ENCODE measurements around the gene FHDC1. TPM values are rescaled to one million over a fixed set of nuclear protein-coding genes. Genes with fewer than 3 reads are reported as not detected.

FHDC1 gene
- total RNA-seq, 1 experiment from 2014 or later, result 0.95 TPM

GRCh38 chr4:152909901-152910300 lies 26.2 kb upstream of the FHDC1 start:
- Histone ChIP-seq H3K79me2 (ENCODE audit: low read length) (no peaks in the 10 kb centered on the region), H3K27me3 (ENCODE audit: low read length) (no peaks in the 10 kb centered on the region), H3K9ac (ENCODE audit: low read length) (no peak overlapping the region), H3K4me3 (ENCODE audit: low read length) (no peak overlapping the region), H3K9me3 (ENCODE audit: low read length) (no peaks in the 10 kb centered on the region), H3K9me2 (replicated peaks; ENCODE audit: low read length) (no peaks in the 10 kb centered on the region), H3F3A (ENCODE audit: low read length, unreplicated experiment) (no peaks in the 10 kb centered on the region), H3K4me2 (ENCODE audit: low read length) (no peak overlapping the region), H3K4me1 (ENCODE audit: insufficient read depth, low read length) (no peaks in the 10 kb centered on the region), H2AFZ (ENCODE audit: low read length) (no peak overlapping the region), H3K27ac (ENCODE audit: low read length) (no peak overlapping the region), H4K20me1 (ENCODE audit: low read length) (no peaks in the 10 kb centered on the region), H3K36me3 (ENCODE audit: low read depth, low read length) (no peaks in the 10 kb centered on the region)
- intact Hi-C loops (cut with micrococcal nuclease), result no loop called here
- no TSS peak for BruUV-seq (replicated peaks)
- ChIA-PET POLR2A (ENCODE audit: unreplicated experiment) (no interaction called here), CTCF (no interaction called here)
- ATAC-seq (no peak), DNase-seq (no peak)
- TF ChIP-seq EZH2 (IDR thresholded peaks at IDR 0.05; ENCODE audit: low read length, unreplicated experiment) (no peak), EZH2phosphoT487 (IDR thresholded peaks at IDR 0.05; ENCODE audit: borderline replicate concordance, low read length) (no peak), CTCF (conservative IDR thresholded peaks at IDR 0.05; ENCODE audit: low read depth, low read length) (no peak)

- Histone ChIP-seq H4K20me1 (ENCODE audit: low read length) (no peaks in the 10 kb centered on the region), H3F3A (ENCODE audit: low read length, unreplicated experiment) (no peaks in the 10 kb centered on the region), H3K4me2 (ENCODE audit: low read length) (no peak overlapping the region), H3K27me3 (ENCODE audit: low read length) (no peaks in the 10 kb centered on the region), H3K36me3 (ENCODE audit: low read depth, low read length) (no peaks in the 10 kb centered on the region), H3K27ac (ENCODE audit: low read length) (no peak overlapping the region), H2AFZ (ENCODE audit: low read length) (no peak overlapping the region), H3K4me3 (ENCODE audit: low read length) (no peak overlapping the region), H3K9me3 (ENCODE audit: low read length) (no peaks in the 10 kb centered on the region), H3K9ac (ENCODE audit: low read length) (no peak overlapping the region), H3K9me2 (replicated peaks; ENCODE audit: low read length) (no peaks in the 10 kb centered on the region), H3K79me2 (ENCODE audit: low read length) (no peaks in the 10 kb centered on the region), H3K4me1 (ENCODE audit: insufficient read depth, low read length) (no peaks in the 10 kb centered on the region)
- DNase-seq (no peak), ATAC-seq (no peak)
- TF ChIP-seq CTCF (conservative IDR thresholded peaks at IDR 0.05; ENCODE audit: low read depth, low read length) (no peak; the same call in 1 of the 2 replicates), EZH2 (IDR thresholded peaks at IDR 0.05; ENCODE audit: low read length, unreplicated experiment) (no peak), EZH2phosphoT487 (IDR thresholded peaks at IDR 0.05; ENCODE audit: borderline replicate concordance, low read length) (no peak)
- intact Hi-C loops (cut with micrococcal nuclease), result no loop called here
- ChIA-PET POLR2A (ENCODE audit: unreplicated experiment) (no interaction called here), CTCF (no interaction called here)
- BruUV-seq (replicated peaks), result no TSS peak
Observed at GRCh38 chr4:152910521-152910920, 25.6 kb upstream of the FHDC1 start.

- no peaks in the 10 kb centered on the region for H3K27me3 ChIP-seq (ENCODE audit: low read length)
- peaks cover 16% of the 10 kb centered on the region for H3K36me3 ChIP-seq (ENCODE audit: low read depth, low read length)
- no peak overlapping the region for H3K27ac ChIP-seq (ENCODE audit: low read length)
- CTCF ChIA-PET, result no interaction called here
- H3F3A ChIP-seq (ENCODE audit: low read length, unreplicated experiment), result no peaks in the 10 kb centered on the region
- H3K9me2 ChIP-seq (replicated peaks; ENCODE audit: low read length), result no peaks in the 10 kb centered on the region
- no peak for ATAC-seq
- intact Hi-C loops (cut with micrococcal nuclease), result no loop called here
- no peaks in the 10 kb centered on the region for H3K4me1 ChIP-seq (ENCODE audit: insufficient read depth, low read length)
- H3K79me2 ChIP-seq (ENCODE audit: low read length), result no peaks in the 10 kb centered on the region
- BruUV-seq (replicated peaks), result no TSS peak
- no peak overlapping the region for H3K4me2 ChIP-seq (ENCODE audit: low read length)
- no peak for DNase-seq
- peaks cover 9% of the 10 kb centered on the region for H3K9me3 ChIP-seq (ENCODE audit: low read length)
- no peak overlapping the region for H2AFZ ChIP-seq (ENCODE audit: low read length)
- POLR2A ChIA-PET (ENCODE audit: unreplicated experiment), result no interaction called here
- TF ChIP-seq EZH2 (IDR thresholded peaks at IDR 0.05; ENCODE audit: low read length, unreplicated experiment) (no peak), CTCF (conservative IDR thresholded peaks at IDR 0.05; ENCODE audit: low read depth, low read length) (no peak), EZH2phosphoT487 (IDR thresholded peaks at IDR 0.05; ENCODE audit: borderline replicate concordance, low read length) (no peak)
- no peaks in the 10 kb centered on the region for H4K20me1 ChIP-seq (ENCODE audit: low read length)
- H3K4me3 ChIP-seq (ENCODE audit: low read length), result no peak overlapping the region
- H3K9ac ChIP-seq (ENCODE audit: low read length), result no peak overlapping the region
Observed at GRCh38 chr4:152917543-152918395, 18.4 kb upstream of the FHDC1 start.
